ENCODE data around the gene FBXW9.

The FBXW9 gene

DNA sequence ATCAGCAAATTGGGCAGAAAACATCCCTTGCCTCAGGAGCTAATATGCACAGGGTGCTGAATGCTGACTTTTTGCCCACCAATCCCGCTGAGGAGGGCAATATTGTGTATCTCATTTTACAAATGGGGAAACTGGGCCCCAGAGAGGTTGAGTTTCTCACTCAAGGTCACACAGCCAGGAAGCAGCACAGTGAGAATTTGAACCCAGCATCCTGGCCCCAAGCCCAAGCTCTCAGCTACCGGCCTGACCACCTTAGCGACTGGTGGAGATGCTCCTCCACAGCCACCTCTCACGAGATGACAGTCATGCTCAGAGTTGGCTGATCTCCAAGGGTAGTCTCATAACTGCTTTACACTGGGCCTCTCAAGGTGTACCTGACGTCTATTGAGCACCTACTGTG is 3.5 kb downstream of the FBXW9 start (continued):
- TF ChIP-seq, protein P1, sequence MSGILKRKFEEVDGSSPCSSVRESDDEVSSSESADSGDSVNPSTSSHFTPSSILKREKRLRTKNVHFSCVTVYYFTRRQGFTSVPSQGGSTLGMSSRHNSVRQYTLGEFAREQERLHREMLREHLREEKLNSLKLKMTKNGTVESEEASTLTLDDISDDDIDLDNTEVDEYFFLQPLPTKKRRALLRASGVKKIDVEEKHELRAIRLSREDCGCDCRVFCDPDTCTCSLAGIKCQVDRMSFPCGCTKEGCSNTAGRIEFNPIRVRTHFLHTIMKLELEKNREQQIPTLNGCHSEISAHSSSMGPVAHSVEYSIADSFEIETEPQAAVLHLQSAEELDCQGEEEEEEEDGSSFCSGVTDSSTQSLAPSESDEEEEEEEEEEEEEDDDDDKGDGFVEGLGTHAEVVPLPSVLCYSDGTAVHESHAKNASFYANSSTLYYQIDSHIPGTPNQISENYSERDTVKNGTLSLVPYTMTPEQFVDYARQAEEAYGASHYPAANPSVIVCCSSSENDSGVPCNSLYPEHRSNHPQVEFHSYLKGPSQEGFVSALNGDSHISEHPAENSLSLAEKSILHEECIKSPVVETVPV (CRISPR knock-in tag; IDR thresholded peaks at IDR 0.05) = no peak
- TF ChIP-seq ZFP30 (CRISPR knock-in tag; IDR thresholded peaks at IDR 0.05) (no peak), SNAI2 (CRISPR knock-in tag; IDR thresholded peaks at IDR 0.05) (no peak), PPARA (CRISPR knock-in tag; IDR thresholded peaks at IDR 0.05; ENCODE audit: borderline replicate concordance) (no peak)

DNA sequence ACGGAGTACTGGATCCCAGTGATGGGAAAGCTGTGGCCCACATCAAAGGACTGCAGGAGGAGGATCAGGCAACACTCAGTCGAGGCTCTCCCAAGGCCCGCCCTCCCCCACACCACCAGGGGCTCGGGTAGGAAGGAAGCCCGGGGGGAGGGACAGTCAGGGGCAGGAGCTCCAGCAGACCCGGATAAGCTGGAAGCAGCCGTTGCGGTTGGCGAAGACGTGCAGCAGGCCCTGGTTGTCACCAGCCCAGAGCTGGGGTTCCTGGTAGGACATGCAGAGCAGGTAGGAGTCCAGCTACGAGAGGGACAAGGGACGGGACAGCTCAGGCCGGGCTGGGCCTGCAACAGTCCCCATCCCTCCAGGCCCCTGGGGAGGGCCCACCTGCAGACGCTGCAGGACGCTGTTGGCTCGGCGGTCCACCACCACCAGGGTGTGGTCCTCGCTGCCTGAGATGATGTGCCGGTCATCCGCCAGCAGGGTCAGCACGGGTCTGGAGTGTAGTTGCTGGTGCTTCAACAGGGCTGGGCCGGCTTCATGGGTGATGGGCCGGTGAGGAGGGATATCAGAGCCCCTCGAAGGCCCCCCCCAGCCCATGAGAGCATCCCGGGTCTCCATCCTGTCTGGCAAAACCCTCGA is 6.7 kb downstream of the FBXW9 start:
- no peak for TF ChIP-seq PATZ1 (CRISPR knock-in tag; IDR thresholded peaks at IDR 0.05; ENCODE audit: borderline replicate concordance)
- no peak for TF ChIP-seq ZFP3 (CRISPR knock-in tag; IDR thresholded peaks at IDR 0.05)
- no peak for TF ChIP-seq ARNTL (CRISPR knock-in tag; IDR thresholded peaks at IDR 0.05; ENCODE audit: borderline replicate concordance, low read depth)
- TF ChIP-seq ZFP30 (CRISPR knock-in tag; IDR thresholded peaks at IDR 0.05) = no peak
- TF ChIP-seq GLIS3 (CRISPR knock-in tag; IDR thresholded peaks at IDR 0.05) = no peak
- TF ChIP-seq POU6F1 (CRISPR knock-in tag; IDR thresholded peaks at IDR 0.05; ENCODE audit: borderline replicate concordance, low read depth) = no peak
- TF ChIP-seq BACH2 (CRISPR knock-in tag; IDR thresholded peaks at IDR 0.05; ENCODE audit: borderline replicate concordance) = no peak
- TF ChIP-seq TCF4 (CRISPR knock-in tag; IDR thresholded peaks at IDR 0.05; ENCODE audit: borderline replicate concordance) = no peak
- TF ChIP-seq ZNF8 (CRISPR knock-in tag; IDR thresholded peaks at IDR 0.05) = no peak
- TF ChIP-seq ZNF565 (CRISPR knock-in tag; conservative IDR thresholded peaks at IDR 0.05; ENCODE audit: low read depth) = no peak
- no peak for TF ChIP-seq PPARA (CRISPR knock-in tag; IDR thresholded peaks at IDR 0.05; ENCODE audit: borderline replicate concordance)
- ATAC-seq = no peak

GRCh38 chr19:12689012-12689411 is 7.4 kb downstream of the FBXW9 start:
- TF ChIP-seq ZNF8 (CRISPR knock-in tag; IDR thresholded peaks at IDR 0.05) (no peak), OSR1 (CRISPR knock-in tag; IDR thresholded peaks at IDR 0.05) (no peak)
- ATAC-seq = no peak

GRCh38 chr19:12687496-12688196 is 8.8 kb downstream of the FBXW9 start, which contains the start of gene GNG14:
Gene GNG14 (plus strand): TSS chr19:12687998. CDS start chr19:12688049, 51 bp downstream.
- ATAC-seq = no peak
- no peak for TF ChIP-seq ZFP3 (CRISPR knock-in tag; IDR thresholded peaks at IDR 0.05)
- no peak for TF ChIP-seq RARB (CRISPR knock-in tag; IDR thresholded peaks at IDR 0.05)
- no peak for TF ChIP-seq POU6F1 (CRISPR knock-in tag; IDR thresholded peaks at IDR 0.05; ENCODE audit: borderline replicate concordance, low read depth)
- no peak for TF ChIP-seq TCF4 (CRISPR knock-in tag; IDR thresholded peaks at IDR 0.05; ENCODE audit: borderline replicate concordance)
- no peak for TF ChIP-seq OSR1 (CRISPR knock-in tag; IDR thresholded peaks at IDR 0.05)
- no peak for TF ChIP-seq ISL1 (CRISPR knock-in tag; IDR thresholded peaks at IDR 0.05)
- no peak for TF ChIP-seq CSDC2 (CRISPR knock-in tag; IDR thresholded peaks at IDR 0.05)
- no peak for TF ChIP-seq ARNTL (CRISPR knock-in tag; IDR thresholded peaks at IDR 0.05; ENCODE audit: borderline replicate concordance, low read depth)
- TF ChIP-seq GLIS3 (CRISPR knock-in tag; IDR thresholded peaks at IDR 0.05) = no peak

DNA sequence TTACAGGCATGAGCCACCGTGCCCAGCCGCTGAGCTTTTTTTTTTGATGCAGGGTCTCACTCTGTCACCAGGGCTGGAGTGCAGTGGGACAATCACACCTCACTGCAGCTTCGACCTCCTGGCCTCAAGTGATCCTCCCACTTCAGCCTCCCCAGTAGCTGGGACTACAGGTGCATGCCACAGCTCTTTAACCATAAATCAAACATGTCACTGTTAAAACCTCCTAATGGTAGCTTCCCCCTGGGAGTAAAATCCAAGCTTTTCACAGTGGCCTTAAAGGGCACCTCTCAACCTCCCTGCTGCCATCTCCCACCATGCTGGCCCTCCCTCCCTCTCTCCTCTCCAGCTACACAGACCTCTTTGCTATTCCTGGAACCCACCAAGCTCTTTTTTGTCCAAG is 10.6 kb downstream of the FBXW9 start:
- ATAC-seq = no peak
- TF ChIP-seq, protein P2, sequence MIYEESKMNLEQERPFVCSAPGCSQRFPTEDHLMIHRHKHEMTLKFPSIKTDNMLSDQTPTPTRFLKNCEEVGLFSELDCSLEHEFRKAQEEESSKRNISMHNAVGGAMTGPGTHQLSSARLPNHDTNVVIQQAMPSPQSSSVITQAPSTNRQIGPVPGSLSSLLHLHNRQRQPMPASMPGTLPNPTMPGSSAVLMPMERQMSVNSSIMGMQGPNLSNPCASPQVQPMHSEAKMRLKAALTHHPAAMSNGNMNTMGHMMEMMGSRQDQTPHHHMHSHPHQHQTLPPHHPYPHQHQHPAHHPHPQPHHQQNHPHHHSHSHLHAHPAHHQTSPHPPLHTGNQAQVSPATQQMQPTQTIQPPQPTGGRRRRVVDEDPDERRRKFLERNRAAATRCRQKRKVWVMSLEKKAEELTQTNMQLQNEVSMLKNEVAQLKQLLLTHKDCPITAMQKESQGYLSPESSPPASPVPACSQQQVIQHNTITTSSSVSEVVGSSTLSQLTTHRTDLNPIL (CRISPR knock-in tag; IDR thresholded peaks at IDR 0.05; ENCODE audit: low read depth) = no peak
- no peak for TF ChIP-seq ZC3H10 (CRISPR knock-in tag; IDR thresholded peaks at IDR 0.05)
- TF ChIP-seq ZNF565 (CRISPR knock-in tag; conservative IDR thresholded peaks at IDR 0.05; ENCODE audit: low read depth) = no peak
- no peak for TF ChIP-seq ZFP30 (CRISPR knock-in tag; IDR thresholded peaks at IDR 0.05)

Measured in SK-N-SH treated with all-trans-retinoic acid at 6 μM for 48 hours (cell line).